Kidney capillary endothelial cell (primary cell): Measurements from ENCODE around the gene CD72.
A peak's percentile ranks its signal among the peaks of the same experiment; 100 is the strongest.
"Not testable (repeated sequence)": the region's sequence is repeated elsewhere in the genome, so short reads cannot be mapped to it uniquely, and the experiment has no call there.

ENCODE experiments used
- DNase-seq: peaks from one replicate; pipeline ENCODE4 v3.0.0-alpha.2; 2018; ENCODE audit warnings: low spot score

The CD72 gene

DNA sequence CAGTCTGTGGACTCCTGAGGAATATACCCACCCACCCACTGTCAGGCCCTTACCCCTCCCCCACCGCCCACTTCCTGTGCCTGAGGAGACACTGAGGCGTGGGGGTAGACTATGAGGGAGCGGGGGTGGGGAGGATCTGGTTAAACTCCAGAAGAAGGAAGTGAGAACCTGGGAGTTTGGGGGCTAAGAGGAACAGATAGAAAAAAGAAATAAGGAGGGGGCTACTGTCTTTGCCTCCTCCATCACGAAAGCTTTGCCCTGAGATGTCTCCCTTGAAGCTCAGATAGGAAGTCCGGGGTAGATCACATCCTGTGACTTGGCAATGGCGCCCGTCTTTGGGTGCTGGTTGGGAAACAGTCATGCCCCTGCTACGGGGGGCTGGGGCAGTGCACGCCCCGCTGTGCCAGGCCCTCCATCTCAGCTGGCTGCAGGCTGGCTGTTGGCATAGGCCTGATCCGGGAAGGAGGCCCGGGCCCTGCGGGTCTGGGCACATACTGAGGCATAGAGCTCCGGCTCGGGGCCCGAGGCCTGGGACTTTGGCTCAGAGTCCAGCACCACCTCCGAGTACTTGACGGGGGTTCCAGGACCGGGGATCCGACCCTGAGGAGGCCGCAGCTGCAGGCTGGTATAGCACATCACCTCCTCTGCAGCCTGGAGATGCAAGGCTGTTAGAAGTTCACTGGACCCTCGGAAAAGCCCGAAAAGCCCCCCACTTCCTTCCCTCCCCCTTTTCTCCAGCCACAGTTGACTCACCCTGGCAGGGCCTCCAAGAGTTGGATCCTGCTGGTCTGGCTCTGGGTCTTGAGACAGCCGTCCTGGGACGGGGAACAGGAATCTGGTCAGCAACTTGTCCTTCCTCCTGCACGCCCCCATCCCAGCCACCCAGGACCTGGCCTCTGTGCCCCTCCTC lies 31.5 kb upstream of the CD72 start:
- DNase-seq, result no peak

DNA sequence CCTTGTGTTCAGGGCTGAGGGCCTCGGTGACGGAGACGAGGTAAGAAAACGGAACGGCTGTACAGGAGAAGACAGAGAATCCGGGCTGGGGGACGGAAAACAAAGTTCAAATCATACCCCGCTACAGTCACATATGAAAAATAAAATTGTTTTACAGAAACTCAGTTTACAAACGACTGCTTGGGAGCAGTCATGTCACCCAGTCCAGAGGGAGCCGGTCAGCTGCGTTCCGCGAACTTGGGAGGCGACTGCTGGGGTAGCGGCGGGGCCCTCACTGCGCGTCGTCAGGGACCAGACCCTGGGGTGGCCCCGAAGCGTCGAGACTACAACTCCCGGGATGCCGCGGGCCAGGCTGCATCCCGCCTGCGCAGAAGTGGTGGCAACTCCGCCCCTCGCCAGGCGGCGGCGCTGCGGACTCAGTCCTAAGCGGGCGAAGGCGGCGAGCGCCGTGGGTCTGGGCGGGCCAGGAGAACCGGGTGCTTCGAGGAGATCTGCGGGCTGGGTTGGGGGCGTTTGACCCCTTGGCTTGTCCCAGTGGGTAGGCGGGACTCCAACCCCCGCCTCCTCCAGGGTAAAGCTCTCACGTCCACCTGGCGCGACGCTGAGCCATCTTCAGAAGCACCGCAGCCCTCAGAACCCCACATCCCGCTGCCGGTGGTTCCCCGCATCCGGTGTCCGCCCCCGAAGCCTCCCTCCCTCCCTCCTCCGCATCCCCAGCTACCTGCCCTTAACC lies 28.5 kb upstream of the CD72 start:
- peak; percentile 82 for DNase-seq

DNA sequence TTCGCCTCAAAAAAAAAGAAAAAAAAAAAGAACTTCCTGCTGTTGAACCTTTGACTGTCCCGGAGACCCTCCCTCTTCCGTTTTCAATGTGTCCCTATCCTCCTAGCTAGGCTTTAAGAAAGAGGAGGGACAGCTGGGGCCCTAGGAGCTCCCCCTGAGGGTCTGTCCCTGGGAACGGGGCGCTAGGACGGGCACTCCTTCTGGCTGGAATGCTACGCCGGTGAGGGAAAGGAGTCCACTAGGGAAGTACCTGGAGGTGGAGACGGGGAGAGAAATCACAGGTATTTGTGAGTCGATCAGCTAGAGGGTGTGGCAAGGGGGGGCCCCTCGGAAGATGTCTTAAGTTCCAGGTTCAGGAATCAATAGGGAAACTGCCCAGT lies 27.9 kb upstream of the CD72 start:
- no peak for DNase-seq

DNA sequence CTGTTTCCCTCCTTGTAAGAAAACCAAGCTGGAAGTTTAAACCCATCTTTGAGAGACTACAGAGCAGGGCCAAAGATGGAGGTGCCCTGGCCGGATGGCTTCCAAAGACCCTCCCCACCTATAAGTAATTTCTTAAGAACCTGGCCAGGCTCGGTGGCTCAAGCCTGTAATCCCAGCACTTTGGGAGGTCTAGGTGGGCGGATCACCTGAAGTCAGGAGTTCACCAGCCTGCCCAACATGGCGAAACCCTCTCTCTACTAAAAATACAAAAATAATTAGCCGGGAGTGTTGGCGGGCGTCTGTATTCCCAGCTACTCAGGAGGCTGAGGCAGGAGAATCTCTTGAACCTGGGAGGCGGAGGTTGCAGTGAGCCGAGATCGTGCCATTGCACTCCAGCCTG lies 27.5 kb upstream of the CD72 start:
- not testable (repeated sequence) for DNase-seq

DNA sequence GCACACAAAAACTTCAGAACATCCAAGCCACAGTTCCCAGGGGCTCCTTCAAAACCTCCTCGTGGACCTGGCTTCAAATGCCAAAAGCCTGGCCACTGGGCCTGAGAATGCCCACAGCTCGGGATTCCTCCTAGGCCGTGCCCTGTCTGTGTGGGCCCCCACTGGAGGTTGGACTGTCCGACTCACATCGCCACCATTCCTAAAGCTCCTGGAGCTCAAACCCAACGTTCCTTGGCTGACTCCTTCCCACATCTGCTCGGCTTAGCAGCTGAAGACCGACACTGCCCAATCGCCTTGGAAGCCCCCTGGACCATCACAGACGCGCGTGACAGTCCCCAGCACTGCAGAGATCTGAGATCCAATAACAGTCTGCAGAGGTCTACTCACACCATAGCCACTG lies 24.8 kb upstream of the CD72 start:
- DNase-seq, result no peak

DNA sequence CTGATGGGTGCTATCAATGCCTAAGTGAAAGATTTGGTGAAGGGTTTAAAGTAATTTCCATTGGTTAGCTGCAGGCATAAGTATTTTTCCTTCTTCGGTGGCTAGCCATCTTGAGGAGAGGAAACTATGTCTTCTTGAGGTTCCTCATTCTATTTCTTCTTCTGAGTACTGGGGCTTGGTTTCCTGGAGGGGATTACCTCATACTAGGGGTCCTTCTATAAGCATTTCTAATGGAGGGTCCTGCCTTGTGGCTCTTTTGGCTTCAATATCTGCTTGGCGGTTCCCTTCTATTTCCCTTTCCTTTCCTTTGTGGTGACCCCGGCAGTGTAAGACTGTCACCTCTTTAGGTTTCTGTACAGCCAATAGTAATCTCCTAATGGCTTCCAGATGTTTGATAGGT lies 23.3 kb upstream of the CD72 start:
- not testable (repeated sequence) for DNase-seq

DNA sequence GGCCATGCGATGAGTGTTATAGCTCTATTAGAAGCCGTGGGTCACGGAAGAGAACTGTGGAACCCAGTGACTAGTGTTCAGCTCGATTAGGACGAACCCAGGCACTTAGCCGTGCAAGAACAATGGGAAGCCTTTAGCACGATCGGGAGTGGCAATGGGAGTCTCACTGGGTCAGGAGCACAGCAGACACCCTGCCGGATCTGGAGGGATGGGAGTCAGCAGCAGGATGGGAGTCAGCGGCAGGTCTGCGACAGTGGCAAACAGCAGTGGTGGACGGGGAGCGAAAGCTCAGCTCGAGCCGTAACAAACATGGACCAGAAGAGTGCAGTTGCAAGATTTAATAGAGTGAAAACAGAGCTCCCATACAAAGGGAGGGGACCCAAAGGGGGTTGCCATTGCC lies 22.2 kb upstream of the CD72 start:
- DNase-seq, result not testable (repeated sequence)

DNA sequence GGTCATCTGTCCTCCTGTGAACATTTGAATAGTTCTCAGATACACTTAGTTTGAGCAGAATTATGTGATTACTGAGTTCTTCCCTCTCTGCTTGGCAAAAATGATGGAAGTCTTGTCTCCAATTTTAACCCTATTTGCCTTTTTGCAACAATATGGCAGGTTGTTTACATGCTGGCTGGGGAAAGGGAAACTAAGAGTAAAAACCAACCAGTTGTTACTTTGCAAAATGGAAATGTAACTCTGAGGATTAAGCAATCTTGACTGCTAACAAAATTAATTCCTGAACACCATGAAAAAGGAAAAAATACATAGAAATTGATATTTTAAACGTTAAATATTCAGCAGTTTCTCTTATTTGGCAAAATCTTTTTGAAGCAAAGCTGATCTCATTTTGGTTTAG lies 21.4 kb upstream of the CD72 start:
- DNase-seq, result no peak

DNA sequence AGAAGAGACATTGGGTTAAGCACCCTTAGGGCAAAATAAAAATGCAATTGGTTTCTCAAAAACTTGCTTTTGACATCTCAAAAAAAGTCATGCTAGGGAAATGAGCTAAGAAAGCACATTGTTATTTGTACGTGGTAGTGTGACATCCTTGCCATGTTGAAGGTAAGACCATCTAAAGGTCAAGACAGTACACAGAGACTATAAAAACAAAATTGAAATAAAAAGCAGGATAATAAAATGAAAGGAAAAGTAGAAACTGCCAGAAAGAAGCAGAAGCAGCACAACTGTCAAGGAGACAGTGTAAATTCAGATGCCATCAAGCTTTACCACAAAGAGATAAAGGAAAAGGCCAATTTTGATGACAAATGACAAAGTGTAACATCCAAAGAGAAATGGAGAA lies 21.0 kb upstream of the CD72 start:
- DNase-seq, result not testable (repeated sequence)

DNA sequence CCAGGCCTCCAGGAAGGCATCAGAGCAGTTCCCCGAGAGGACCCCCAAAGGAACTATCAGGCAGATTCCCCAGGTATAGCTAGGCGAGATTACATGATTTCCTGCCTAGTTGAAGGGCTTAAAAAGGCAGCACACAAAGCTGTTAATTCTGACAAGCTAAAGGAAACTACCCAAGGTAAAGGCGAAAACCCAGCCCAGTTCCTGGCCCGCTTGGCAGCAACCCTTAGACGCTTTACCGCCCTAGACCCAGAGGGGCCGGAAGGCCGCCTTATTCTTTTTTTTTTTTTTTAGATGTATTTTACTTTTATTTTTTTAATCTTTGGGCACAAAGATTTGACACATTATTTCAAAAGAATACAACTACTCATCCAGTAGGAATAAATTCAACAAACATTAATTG lies 20.5 kb upstream of the CD72 start:
- not testable (repeated sequence) for DNase-seq

DNA sequence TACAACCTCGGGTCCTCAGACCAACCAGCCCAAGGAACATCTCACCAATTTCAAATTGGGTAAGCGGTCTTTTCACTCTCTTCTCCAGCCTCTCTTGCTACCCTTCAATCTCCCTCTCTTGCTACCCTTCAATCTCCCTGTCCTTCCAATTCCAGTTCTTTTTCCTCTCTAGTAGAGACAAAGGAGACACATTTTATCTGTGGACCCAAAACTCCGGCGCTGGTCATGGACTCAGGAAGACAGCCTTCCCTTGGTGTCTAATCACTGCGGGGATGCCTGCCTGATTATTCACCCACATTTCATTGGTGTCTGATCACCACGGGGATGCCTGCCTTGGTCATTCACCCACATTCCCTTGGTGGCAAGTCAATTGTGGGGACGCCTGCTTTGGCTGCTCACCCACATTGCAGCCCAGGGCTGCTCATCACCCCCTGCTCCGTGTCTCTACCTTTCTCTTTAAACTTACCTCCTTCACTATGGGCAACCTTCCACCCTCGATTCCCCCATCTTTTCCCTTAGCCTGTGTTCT lies 19.3 kb upstream of the CD72 start:
- not testable (repeated sequence) for DNase-seq

DNA sequence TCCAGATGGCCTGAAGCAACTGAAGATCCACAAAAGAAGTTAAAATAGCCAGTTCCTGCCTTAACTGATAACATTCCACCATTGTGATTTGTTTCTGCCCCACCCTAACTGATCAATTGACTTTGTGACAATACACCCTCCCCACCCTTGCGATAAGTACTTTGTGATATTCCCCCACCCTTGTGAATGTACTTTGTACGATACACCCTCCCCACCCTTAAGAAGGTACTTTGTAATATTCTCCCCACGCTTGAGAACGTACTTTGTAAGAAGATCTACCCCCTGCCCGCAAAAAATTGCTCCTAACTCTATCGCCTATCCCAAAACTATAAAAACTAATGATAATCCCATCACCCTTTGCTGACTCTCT lies 18.6 kb upstream of the CD72 start:
- not testable (repeated sequence) for DNase-seq

DNA sequence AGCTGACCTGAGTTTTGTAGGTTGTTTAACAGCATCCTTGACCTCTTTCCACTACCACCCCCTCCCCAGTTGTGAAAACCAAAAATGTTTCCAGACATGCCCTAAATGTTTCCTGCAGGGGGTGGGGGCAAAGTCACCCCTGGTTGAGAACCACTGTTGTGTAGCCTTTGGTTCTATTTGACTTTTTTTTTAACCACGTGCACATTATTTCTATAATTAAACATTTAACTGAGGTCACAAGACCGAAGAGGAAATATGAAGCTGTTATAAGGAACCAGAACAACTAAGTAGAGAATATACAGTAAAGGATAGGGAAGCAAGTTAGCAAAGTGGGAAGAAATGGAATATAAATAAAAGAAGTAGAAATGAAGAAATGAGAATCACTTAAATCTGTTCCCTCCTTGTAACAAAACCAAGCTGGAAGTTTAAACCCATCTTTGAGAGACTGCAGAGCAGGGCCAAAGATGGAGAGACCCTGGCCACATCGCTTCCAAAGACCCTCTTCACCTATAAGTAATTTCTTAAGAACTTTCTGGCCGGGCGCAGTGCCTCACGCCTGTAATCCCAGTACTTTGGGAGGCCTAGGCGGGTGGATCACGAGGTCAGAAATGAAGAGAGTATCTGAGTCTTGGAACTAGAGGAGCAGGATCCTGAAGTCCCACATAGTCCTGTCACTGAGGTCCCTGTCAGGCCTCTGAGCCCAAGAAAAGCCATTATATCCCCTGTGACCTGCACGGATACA lies 18.1 kb upstream of the CD72 start:
- DNase-seq, result no peak

DNA sequence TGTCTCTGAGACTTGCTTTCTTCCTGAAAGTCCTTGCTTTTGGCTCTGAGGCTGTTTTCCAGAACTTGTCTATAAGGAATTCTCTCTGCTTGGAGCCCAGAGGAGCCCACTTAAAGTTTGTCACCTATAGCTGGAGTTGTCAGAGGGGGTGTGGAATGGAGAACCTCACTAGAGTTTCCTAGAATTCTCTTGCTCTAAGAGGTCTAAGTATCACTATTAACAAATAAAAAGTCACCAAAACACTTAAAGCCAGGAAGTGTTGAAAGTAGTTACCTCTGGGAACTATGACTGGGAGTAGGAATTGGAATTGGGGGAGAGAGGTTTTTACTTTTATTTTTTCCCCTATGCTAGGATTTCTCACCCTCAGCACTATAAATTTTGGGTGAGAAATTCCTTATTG lies 17.5 kb upstream of the CD72 start:
- DNase-seq, result no peak

DNA sequence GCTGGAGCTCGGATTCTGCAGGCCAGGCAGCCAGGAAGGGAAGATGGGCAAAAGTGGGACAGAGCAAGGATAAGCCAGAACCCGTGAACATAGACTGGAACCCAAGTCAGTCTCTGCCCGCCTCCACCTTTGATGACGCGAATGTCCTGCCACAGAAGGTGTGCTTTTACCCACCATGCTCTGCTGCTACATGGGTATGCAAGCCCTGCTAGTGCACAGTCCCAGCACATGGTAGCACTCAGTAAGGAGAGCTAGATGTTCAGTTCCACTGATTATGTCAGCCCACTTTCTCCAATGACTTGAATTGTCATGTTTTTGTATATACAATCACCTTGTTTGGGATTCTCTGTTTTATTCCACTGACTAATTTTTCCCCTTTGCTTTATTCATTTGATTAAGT lies 11.4 kb upstream of the CD72 start:
- no peak for DNase-seq

DNA sequence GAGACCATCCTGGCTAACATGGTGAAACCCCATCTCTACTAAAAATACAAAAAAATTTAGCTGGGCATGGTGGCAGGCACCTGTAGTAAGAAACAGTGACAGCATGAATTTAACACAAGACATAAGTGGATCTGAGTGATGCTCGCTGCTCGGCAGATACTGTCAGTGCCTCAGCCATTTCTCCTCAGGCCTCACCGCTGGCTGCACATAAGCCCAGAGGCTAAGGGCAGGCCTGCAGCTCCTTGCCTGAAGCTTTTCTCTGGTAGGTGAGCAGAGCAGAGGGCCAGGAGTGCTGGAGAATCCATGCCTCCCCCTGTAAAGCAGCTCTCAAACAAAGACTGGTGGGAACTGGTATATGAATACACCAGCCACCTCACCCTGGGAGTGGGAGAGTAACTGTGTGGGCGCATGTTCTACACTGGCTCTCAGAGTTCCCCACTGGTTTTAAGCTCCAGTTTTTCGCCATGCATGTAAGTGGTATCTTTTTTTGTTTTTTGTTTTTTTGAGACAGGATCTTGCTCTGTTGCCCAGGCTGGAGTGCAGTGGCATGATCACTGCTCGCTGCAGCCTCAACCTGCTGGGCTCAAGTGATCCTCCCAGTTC lies 10.3 kb upstream of the CD72 start:
- DNase-seq, result no peak

DNA sequence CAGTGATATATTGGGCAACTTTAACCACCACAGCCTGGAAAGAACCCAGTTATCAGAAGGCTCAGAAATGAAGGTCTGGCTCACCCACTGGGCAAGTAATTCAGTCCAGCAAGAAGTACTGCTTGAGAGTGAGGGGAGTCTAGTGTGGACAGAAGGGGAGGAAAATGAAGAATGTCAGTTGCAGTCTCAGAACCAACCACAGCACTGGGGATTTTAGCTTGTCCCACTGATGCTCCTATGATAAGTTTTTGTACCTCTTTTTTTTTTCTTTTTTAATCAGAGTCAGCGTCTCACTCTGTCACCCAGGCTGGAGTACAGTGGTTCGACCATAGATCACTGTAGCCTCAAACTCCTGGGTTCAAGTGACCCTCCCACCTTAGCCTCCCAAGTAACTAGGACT lies 9.4 kb upstream of the CD72 start:
- DNase-seq, result no peak

DNA sequence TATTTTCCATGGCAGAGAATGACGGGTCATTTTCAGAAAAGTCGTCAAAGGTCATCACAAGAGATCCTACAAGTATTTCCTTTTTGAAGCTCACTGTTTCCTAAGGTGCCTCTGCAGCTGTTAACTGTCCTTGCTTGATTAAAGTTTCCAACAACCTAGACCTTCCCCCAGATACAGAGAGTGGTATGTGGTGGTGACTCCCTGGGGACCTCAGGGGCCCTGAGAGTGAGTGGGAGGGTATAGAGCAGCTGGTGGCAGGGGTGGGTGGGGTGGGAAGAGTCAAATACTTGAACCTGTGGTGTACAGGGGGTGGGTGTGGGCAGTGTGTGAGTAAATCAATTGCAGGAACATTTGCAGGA lies 1.6 kb upstream of the CD72 start:
- no peak for DNase-seq

DNA sequence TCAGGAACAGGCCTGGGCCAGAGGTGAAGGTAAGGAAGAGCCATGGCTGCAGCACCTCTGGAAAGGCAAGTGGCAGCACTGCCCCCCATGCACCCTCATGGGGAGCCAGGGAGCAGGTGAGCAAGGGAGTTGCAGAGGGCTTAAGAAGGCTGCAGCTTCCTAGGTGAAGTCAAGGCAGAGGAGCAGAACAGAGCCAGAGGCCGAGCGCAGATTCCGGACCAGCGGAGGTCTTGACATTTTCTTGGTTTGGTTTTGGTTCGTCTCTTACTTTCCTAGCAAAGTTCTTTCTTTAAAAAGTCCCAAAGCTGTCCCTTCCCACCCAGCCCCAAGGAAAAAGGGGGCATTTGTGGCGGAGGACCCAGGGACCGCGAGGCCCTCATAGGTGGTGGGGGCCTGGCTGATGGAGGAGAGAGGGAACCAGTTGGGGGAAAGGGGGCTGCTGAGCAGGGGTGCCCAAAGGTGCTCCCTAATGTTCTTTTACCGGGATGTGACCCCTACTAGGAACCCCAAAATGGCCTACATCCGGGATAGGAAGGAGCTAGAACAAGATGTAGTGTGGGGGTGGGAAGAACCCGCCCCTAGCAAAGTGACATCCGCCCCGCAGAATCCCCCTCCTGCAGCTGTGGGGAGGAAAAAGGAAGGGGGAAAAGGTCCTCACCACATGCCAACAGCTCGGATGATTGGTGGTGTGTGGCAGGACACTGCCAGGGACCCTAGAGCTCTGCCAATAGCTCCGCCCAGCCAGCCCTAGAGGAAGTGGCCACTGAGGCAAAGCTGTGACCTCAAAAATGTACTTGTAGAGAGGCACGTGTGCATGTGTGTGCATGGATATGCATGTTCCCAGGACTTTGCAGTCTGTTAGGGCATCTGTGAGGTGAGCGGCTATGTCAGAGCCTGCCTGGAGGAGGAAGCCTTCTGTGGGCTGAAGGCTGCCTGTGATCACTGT lies 914 bp upstream of the CD72 start:
- no peak for DNase-seq

DNA sequence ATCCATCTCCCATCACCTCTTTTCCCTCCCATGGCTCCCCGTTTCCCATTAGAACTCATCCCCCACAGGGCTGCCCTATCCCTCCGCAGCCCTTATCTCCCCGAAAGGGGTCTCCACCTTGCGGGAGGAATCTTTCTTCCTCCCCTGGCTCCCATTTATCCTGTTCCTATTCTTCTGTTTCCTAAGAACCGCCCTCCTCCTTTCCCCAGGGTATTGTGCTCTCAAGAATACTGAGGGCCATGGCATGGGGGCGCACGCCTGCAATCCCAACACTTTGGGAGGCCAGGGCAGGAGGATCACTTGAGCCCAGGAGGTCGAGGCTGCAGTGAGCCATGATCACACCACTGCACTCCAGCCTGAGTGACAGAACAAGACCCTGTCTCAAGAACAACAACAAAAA lies 665 bp downstream of the CD72 start:
- DNase-seq, result no peak
